WTC11 (cell line): ENCODE results near the gene CRAT. TPM values are rescaled to one million over a fixed set of nuclear protein-coding genes. Genes with fewer than 3 reads are reported as not detected.

Source experiments
- ATAC-seq: fragments of 200-7000 bp; cut with Tn5 transposase; 2 replicates; pipeline ENCODE4 v1.10.0; 2021; ENCODE audit warnings: mild to moderate bottlenecking, moderate library complexity
- CTCF ChIA-PET: fragments of 300-600 bp; sonication (Branson Sonifier 250); formaldehyde crosslinking; loops from one replicate; lab custom pipeline; 2021; ENCODE audit warnings: antibody characterized with exemption; lab: Charles Lee
- POLR2A ChIA-PET: fragments of 350-600 bp; sonication (Branson Sonifier 250); formaldehyde crosslinking; loops from one replicate; lab custom pipeline; 2021; ENCODE audit warnings: antibody characterized with exemption; lab: Charles Lee
- DNase-seq: peaks from one replicate; pipeline ENCODE4 v3.0.0; 2021; ENCODE audit warnings: low spot score
- H3K27ac Mint-ChIP-seq: 2 replicates; pipeline ENCODE4 v1.8.0; 2021; ENCODE audit warnings: mixed read lengths
- H3K27me3 Mint-ChIP-seq: 2 replicates; pipeline ENCODE4 v1.8.0; 2021; ENCODE audit warnings: low read depth, mild to moderate bottlenecking, moderate library complexity, mixed read lengths
- H3K36me3 Mint-ChIP-seq: 2 replicates; pipeline ENCODE4 v1.8.0; 2021; ENCODE audit warnings: mixed read lengths
- H3K4me1 Mint-ChIP-seq: 2 replicates; pipeline ENCODE4 v1.8.0; 2022; ENCODE audit warnings: mixed read lengths
- H3K4me3 Mint-ChIP-seq: 2 replicates; pipeline ENCODE4 v1.8.0; 2021; ENCODE audit warnings: mild to moderate bottlenecking, moderate library complexity, mixed read lengths
- H3K9me3 Mint-ChIP-seq: 2 replicates; pipeline ENCODE4 v1.8.0; 2021; ENCODE audit warnings: mixed read lengths
- ATF1 ChIP-seq: sonication (generic); formaldehyde crosslinking; IDR thresholded peaks from 2 replicates; pipeline ENCODE4 v1.8.1; 2023; ENCODE audit warnings: mild to moderate bottlenecking, moderate library complexity, missing genetic modification reagents
- CBFB ChIP-seq: sonication (generic); formaldehyde crosslinking; IDR thresholded peaks from 2 replicates; pipeline ENCODE4 v1.8.1; 2022; ENCODE audit warnings: mild to moderate bottlenecking, low read depth, missing genetic modification reagents
- CREB1 ChIP-seq: sonication (generic); formaldehyde crosslinking; IDR thresholded peaks from 2 replicates; pipeline ENCODE4 v1.8.0; 2023; ENCODE audit warnings: mild to moderate bottlenecking, missing genetic modification reagents
- ELF4 ChIP-seq: sonication (generic); formaldehyde crosslinking; IDR thresholded peaks from 2 replicates; pipeline ENCODE4 v1.8.1; 2022; ENCODE audit warnings: low read depth, mild to moderate bottlenecking, moderate library complexity, missing genetic modification reagents
- FOXK1 ChIP-seq: sonication (generic); formaldehyde crosslinking; IDR thresholded peaks from 2 replicates; pipeline ENCODE4 v1.8.0; 2022; ENCODE audit warnings: mild to moderate bottlenecking, moderate library complexity, missing genetic modification reagents
- GABPB1 ChIP-seq: sonication (generic); formaldehyde crosslinking; IDR thresholded peaks from 2 replicates; pipeline ENCODE4 v1.8.1; 2023; ENCODE audit warnings: mild to moderate bottlenecking, missing genetic modification reagents
- IRF2 ChIP-seq: sonication (generic); formaldehyde crosslinking; IDR thresholded peaks from 2 replicates; pipeline ENCODE4 v1.8.0; 2022; ENCODE audit warnings: low read depth, missing genetic modification reagents, borderline replicate concordance
- NFE2L1 ChIP-seq: sonication (generic); formaldehyde crosslinking; IDR thresholded peaks from 2 replicates; pipeline ENCODE4 v1.8.1; 2023; ENCODE audit warnings: missing genetic modification reagents
- RORB ChIP-seq: fragments of 250-450 bp; sonication (Bioruptor Pico); IDR thresholded peaks from 2 replicates; pipeline ENCODE4 v1.9.0; 2021; ENCODE audit warnings: mild to moderate bottlenecking
- TEAD1 ChIP-seq: sonication (generic); formaldehyde crosslinking; IDR thresholded peaks from 2 replicates; pipeline ENCODE4 v1.8.0; 2022; ENCODE audit warnings: mild to moderate bottlenecking, missing genetic modification reagents
- ZNF138 ChIP-seq: sonication (generic); formaldehyde crosslinking; conservative IDR thresholded peaks from 2 replicates; pipeline ENCODE4 v1.8.1; 2022; ENCODE audit warnings: mild to moderate bottlenecking, moderate library complexity, missing genetic modification reagents
- total RNA-seq: library from RNA; stranded (reverse); gene quantifications from 3 replicates; pipeline ENCODE4 v1.2.3, GENCODE V29; 2021
- TF ChIP-seq, protein P1 (sequence below): fragments of 250-450 bp; sonication (Bioruptor Pico); IDR thresholded peaks from 2 replicates; pipeline ENCODE4 v1.9.0; 2021; ENCODE audit warnings: mild to moderate bottlenecking, borderline replicate concordance
- TF ChIP-seq, protein P2 (sequence below): sonication (generic); formaldehyde crosslinking; IDR thresholded peaks from 2 replicates; pipeline ENCODE4 v1.8.1; 2023; ENCODE audit warnings: mild to moderate bottlenecking, missing genetic modification reagents, moderate library complexity
- TF ChIP-seq, protein P3 (sequence below): sonication (generic); formaldehyde crosslinking; IDR thresholded peaks from 2 replicates; pipeline ENCODE4 v1.8.0; 2023; ENCODE audit warnings: missing genetic modification reagents
- TF ChIP-seq, protein P4 (sequence below): sonication (generic); formaldehyde crosslinking; IDR thresholded peaks from 2 replicates; pipeline ENCODE4 v1.8.1; 2022; ENCODE audit warnings: mild to moderate bottlenecking, moderate library complexity, missing genetic modification reagents
- TF ChIP-seq, protein P5 (sequence below): sonication (generic); formaldehyde crosslinking; IDR thresholded peaks from 2 replicates; pipeline ENCODE4 v1.8.0; 2022; ENCODE audit warnings: mild to moderate bottlenecking, missing genetic modification reagents
- TF ChIP-seq, protein P6 (sequence below): fragments of 250-450 bp; sonication (Bioruptor Pico); IDR thresholded peaks from 2 replicates; pipeline ENCODE4 v1.8.0; 2021; ENCODE audit warnings: mild to moderate bottlenecking
- TF ChIP-seq, protein P7 (sequence below): sonication (generic); formaldehyde crosslinking; IDR thresholded peaks from 2 replicates; pipeline ENCODE4 v1.8.0; 2023; ENCODE audit warnings: missing genetic modification reagents, mild to moderate bottlenecking, borderline replicate concordance

CRAT gene
- total RNA-seq, 1 experiment from 2014 or later, result 17.2 TPM

DNA sequence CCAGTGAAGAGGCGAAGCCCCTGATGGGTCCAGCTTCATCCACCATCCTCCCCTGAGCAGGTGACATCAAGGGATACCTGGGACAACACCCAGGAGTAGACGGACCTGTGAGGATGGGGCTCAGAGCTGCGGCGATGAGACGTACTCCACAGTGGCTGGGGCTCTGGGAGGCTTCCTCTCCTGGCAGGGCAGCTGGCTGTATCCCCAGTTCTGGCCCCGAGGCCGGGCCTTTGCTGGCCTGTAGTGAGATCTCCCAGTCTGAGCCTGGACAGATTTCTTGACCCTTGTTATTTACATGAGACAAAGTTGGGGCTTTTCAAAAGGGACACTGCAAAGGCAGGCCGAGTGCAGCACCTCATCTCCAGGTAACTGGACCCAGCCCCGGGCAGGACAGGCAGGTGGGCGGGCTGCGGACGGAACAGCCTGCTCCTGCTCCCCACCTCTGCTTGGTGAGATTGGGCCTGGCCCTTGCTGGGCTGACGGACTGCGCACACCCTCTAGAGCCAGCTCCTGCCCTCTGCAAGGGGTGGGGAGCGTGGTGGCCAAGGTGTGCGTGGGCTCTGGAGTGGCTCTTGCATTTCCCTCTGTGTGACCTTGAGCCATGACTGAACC, 44.4 kb upstream of the CRAT start:
- no peak for DNase-seq
- H3K9me3 Mint-ChIP-seq, result no peaks in the 10 kb centered on the region
- ChIA-PET POLR2A (no interaction called here), CTCF (interaction anchor here (0.9 to 1.5 kb wide), 2 partner anchors 12 to 15 kb away, joined by 3 to 4 read pairs; no protein-coding TSS in a partner anchor)
- H3K4me3 Mint-ChIP-seq, result no peak overlapping the region
- ATAC-seq, result no peak
- TF ChIP-seq TEAD1 (CRISPR knock-in tag), result no peak
- no peak overlapping the region for H3K27ac Mint-ChIP-seq
- no peaks in the 10 kb centered on the region for H3K27me3 Mint-ChIP-seq
- H3K4me1 Mint-ChIP-seq, result peaks cover 2% of the 10 kb centered on the region; the same call in 1 of the 2 replicates
- peaks cover 9% of the 10 kb centered on the region for H3K36me3 Mint-ChIP-seq

DNA sequence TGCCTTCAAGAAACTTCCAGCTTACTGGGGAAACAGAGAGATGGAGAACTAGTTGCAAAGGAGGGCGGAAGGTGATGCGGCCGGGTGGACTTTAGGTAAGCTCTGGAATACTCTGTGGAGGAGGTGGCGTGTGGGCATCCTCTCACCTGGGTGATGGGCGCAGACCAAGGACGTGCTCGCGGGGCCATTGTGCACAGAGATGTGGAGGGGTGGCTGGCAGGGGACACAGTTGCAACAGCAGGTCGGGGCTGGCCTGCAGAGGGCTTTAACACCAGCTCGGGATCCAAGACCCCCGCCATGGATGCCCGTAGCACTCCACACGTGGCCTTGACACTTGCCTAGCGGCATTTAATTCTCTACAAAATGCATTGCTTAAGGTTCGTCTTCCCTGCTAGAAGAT, 40.9 kb upstream of the CRAT start:
- ChIA-PET CTCF (interaction anchor here (1.2 to 2.0 kb wide), 4 partner anchors 8 to 23 kb away, joined by 4 to 12 read pairs (median 4); no protein-coding TSS in a partner anchor), POLR2A (no interaction called here)
- Mint-ChIP-seq H3K4me3 (no peak overlapping the region), H3K4me1 (peaks cover 9% of the 10 kb centered on the region), H3K27me3 (no peaks in the 10 kb centered on the region), H3K36me3 (peaks cover 9% of the 10 kb centered on the region; the same call in 1 of the 2 replicates), H3K27ac (peak overlapping the region; percentile 51; the same call in 1 of the 2 replicates), H3K9me3 (no peaks in the 10 kb centered on the region)
- DNase-seq (no peak), ATAC-seq (no peak)
- TF ChIP-seq GABPB1 (CRISPR knock-in tag) (no peak), RORB (CRISPR knock-in tag) (no peak), FOXK1 (CRISPR knock-in tag) (no peak), ATF1 (CRISPR knock-in tag) (no peak), CBFB (CRISPR knock-in tag) (no peak), ELF4 (CRISPR knock-in tag) (no peak), IRF2 (CRISPR knock-in tag) (no peak), ZNF138 (no peak), CREB1 (no peak), NFE2L1 (CRISPR knock-in tag) (no peak)
- TF ChIP-seq, protein P1, sequence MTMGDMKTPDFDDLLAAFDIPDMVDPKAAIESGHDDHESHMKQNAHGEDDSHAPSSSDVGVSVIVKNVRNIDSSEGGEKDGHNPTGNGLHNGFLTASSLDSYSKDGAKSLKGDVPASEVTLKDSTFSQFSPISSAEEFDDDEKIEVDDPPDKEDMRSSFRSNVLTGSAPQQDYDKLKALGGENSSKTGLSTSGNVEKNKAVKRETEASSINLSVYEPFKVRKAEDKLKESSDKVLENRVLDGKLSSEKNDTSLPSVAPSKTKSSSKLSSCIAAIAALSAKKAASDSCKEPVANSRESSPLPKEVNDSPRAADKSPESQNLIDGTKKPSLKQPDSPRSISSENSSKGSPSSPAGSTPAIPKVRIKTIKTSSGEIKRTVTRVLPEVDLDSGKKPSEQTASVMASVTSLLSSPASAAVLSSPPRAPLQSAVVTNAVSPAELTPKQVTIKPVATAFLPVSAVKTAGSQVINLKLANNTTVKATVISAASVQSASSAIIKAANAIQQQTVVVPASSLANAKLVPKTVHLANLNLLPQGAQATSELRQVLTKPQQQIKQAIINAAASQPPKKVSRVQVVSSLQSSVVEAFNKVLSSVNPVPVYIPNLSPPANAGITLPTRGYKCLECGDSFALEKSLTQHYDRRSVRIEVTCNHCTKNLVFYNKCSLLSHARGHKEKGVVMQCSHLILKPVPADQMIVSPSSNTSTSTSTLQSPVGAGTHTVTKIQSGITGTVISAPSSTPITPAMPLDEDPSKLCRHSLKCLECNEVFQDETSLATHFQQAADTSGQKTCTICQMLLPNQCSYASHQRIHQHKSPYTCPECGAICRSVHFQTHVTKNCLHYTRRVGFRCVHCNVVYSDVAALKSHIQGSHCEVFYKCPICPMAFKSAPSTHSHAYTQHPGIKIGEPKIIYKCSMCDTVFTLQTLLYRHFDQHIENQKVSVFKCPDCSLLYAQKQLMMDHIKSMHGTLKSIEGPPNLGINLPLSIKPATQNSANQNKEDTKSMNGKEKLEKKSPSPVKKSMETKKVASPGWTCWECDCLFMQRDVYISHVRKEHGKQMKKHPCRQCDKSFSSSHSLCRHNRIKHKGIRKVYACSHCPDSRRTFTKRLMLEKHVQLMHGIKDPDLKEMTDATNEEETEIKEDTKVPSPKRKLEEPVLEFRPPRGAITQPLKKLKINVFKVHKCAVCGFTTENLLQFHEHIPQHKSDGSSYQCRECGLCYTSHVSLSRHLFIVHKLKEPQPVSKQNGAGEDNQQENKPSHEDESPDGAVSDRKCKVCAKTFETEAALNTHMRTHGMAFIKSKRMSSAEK (CRISPR knock-in tag), result no peak
- TF ChIP-seq, protein P2, sequence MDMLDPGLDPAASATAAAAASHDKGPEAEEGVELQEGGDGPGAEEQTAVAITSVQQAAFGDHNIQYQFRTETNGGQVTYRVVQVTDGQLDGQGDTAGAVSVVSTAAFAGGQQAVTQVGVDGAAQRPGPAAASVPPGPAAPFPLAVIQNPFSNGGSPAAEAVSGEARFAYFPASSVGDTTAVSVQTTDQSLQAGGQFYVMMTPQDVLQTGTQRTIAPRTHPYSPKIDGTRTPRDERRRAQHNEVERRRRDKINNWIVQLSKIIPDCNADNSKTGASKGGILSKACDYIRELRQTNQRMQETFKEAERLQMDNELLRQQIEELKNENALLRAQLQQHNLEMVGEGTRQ, result no peak
- TF ChIP-seq, protein P3, sequence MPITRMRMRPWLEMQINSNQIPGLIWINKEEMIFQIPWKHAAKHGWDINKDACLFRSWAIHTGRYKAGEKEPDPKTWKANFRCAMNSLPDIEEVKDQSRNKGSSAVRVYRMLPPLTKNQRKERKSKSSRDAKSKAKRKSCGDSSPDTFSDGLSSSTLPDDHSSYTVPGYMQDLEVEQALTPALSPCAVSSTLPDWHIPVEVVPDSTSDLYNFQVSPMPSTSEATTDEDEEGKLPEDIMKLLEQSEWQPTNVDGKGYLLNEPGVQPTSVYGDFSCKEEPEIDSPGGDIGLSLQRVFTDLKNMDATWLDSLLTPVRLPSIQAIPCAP (CRISPR knock-in tag), result no peak
- TF ChIP-seq, protein P4, sequence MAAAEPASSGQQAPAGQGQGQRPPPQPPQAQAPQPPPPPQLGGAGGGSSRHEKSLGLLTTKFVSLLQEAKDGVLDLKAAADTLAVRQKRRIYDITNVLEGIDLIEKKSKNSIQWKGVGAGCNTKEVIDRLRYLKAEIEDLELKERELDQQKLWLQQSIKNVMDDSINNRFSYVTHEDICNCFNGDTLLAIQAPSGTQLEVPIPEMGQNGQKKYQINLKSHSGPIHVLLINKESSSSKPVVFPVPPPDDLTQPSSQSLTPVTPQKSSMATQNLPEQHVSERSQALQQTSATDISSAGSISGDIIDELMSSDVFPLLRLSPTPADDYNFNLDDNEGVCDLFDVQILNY (CRISPR knock-in tag), result no peak
- TF ChIP-seq, protein P5, sequence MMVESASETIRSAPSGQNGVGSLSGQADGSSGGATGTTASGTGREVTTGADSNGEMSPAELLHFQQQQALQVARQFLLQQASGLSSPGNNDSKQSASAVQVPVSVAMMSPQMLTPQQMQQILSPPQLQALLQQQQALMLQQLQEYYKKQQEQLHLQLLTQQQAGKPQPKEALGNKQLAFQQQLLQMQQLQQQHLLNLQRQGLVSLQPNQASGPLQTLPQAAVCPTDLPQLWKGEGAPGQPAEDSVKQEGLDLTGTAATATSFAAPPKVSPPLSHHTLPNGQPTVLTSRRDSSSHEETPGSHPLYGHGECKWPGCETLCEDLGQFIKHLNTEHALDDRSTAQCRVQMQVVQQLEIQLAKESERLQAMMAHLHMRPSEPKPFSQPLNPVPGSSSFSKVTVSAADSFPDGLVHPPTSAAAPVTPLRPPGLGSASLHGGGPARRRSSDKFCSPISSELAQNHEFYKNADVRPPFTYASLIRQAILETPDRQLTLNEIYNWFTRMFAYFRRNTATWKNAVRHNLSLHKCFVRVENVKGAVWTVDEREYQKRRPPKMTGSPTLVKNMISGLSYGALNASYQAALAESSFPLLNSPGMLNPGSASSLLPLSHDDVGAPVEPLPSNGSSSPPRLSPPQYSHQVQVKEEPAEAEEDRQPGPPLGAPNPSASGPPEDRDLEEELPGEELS (CRISPR knock-in tag), result no peak
- TF ChIP-seq, protein P6, sequence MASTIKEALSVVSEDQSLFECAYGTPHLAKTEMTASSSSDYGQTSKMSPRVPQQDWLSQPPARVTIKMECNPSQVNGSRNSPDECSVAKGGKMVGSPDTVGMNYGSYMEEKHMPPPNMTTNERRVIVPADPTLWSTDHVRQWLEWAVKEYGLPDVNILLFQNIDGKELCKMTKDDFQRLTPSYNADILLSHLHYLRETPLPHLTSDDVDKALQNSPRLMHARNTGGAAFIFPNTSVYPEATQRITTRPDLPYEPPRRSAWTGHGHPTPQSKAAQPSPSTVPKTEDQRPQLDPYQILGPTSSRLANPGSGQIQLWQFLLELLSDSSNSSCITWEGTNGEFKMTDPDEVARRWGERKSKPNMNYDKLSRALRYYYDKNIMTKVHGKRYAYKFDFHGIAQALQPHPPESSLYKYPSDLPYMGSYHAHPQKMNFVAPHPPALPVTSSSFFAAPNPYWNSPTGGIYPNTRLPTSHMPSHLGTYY (CRISPR knock-in tag), result no peak
- TF ChIP-seq, protein P7, sequence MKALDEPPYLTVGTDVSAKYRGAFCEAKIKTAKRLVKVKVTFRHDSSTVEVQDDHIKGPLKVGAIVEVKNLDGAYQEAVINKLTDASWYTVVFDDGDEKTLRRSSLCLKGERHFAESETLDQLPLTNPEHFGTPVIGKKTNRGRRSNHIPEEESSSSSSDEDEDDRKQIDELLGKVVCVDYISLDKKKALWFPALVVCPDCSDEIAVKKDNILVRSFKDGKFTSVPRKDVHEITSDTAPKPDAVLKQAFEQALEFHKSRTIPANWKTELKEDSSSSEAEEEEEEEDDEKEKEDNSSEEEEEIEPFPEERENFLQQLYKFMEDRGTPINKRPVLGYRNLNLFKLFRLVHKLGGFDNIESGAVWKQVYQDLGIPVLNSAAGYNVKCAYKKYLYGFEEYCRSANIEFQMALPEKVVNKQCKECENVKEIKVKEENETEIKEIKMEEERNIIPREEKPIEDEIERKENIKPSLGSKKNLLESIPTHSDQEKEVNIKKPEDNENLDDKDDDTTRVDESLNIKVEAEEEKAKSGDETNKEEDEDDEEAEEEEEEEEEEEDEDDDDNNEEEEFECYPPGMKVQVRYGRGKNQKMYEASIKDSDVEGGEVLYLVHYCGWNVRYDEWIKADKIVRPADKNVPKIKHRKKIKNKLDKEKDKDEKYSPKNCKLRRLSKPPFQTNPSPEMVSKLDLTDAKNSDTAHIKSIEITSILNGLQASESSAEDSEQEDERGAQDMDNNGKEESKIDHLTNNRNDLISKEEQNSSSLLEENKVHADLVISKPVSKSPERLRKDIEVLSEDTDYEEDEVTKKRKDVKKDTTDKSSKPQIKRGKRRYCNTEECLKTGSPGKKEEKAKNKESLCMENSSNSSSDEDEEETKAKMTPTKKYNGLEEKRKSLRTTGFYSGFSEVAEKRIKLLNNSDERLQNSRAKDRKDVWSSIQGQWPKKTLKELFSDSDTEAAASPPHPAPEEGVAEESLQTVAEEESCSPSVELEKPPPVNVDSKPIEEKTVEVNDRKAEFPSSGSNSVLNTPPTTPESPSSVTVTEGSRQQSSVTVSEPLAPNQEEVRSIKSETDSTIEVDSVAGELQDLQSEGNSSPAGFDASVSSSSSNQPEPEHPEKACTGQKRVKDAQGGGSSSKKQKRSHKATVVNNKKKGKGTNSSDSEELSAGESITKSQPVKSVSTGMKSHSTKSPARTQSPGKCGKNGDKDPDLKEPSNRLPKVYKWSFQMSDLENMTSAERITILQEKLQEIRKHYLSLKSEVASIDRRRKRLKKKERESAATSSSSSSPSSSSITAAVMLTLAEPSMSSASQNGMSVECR (CRISPR knock-in tag), result no peak
